Gastrocnemius medialis (tissue), 4 donors: ENCODE measurements around the gene TMEM132A.

ENCODE experiments used
- POLR2A ChIP-seq, 2 donors: fragments of 450-650 bp; IDR thresholded peaks; one replicate each; pipeline ENCODE4 v1.6.1; 2017; ENCODE audit warnings: antibody characterized with exemption in 2 of 2, mild to moderate bottlenecking in 2 of 2, moderate library complexity in 2 of 2
- TF ChIP-seq, protein P1 (sequence below), 5 experiments: fragments of 450-650 bp in 3 of 5; fragments of 200-600 bp in 2 of 5; sonication (generic) in 2 of 5; IDR thresholded peaks in 4 of 5; conservative IDR thresholded peaks in 1 of 5; 1 replicate in 4 of 5; 2 replicates in 1 of 5; pipeline ENCODE4 v1.5.1; 2016 to 2019; ENCODE audit warnings: antibody characterized with exemption in 5 of 5, mild to moderate bottlenecking in 3 of 5, moderate library complexity in 3 of 5

DNA sequence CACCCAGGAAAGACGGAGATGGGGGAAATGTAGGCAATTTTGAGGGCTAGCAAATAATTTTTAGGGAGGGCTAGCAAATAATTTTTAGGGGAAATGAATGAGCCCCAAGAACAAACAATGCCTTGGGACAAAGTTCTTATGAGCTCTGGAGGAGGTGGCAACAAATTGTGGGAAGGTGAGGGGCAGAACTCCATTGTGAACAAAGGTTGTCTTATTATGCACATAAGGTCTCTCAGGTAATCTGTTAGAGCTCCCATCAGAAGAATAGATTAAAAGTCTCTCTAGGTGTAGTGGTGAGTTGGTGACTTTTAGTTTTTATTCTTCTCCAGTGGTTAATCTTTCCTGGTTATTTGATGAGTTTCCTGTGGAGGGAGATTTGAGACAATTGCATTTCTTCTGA is 15.5 kb upstream of the TMEM132A start:
- TF ChIP-seq, protein P1, sequence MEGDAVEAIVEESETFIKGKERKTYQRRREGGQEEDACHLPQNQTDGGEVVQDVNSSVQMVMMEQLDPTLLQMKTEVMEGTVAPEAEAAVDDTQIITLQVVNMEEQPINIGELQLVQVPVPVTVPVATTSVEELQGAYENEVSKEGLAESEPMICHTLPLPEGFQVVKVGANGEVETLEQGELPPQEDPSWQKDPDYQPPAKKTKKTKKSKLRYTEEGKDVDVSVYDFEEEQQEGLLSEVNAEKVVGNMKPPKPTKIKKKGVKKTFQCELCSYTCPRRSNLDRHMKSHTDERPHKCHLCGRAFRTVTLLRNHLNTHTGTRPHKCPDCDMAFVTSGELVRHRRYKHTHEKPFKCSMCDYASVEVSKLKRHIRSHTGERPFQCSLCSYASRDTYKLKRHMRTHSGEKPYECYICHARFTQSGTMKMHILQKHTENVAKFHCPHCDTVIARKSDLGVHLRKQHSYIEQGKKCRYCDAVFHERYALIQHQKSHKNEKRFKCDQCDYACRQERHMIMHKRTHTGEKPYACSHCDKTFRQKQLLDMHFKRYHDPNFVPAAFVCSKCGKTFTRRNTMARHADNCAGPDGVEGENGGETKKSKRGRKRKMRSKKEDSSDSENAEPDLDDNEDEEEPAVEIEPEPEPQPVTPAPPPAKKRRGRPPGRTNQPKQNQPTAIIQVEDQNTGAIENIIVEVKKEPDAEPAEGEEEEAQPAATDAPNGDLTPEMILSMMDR (IDR thresholded peaks at IDR 0.05 in 4 of 5, conservative IDR thresholded peaks at IDR 0.05 in 1 of 5): no peak
- no peak for TF ChIP-seq POLR2A (IDR thresholded peaks at IDR 0.05)
